ENCODE results near the gene CARD10.
"Not testable (repeated sequence)": the region's sequence is repeated elsewhere in the genome, so short reads cannot be mapped to it uniquely, and the experiment has no call there.

Gene CARD10

GRCh38 chr22:37553725-37554124 is 34.5 kb upstream of the CARD10 start:
- DNase-seq (ENCODE audit: low read depth): no peak

- DNase-seq (ENCODE audit: low read depth): no peak
These were observed 33.4 kb upstream of the CARD10 start for GRCh38 chr22:37552524-37553163.

GRCh38 chr22:37551981-37552380 is 32.8 kb upstream of the CARD10 start:
- DNase-seq (ENCODE audit: low read depth): no peak

- not testable (repeated sequence) for DNase-seq (ENCODE audit: low read depth)
These were observed 31.7 kb upstream of the CARD10 start for GRCh38 chr22:37550921-37551320.

GRCh38 chr22:37549704-37550059 is 30.5 kb upstream of the CARD10 start:
- no peak for DNase-seq (ENCODE audit: low read depth)

- no peak for DNase-seq (ENCODE audit: low read depth)
These were observed 28.1 kb upstream of the CARD10 start for GRCh38 chr22:37547251-37547741.

DNA sequence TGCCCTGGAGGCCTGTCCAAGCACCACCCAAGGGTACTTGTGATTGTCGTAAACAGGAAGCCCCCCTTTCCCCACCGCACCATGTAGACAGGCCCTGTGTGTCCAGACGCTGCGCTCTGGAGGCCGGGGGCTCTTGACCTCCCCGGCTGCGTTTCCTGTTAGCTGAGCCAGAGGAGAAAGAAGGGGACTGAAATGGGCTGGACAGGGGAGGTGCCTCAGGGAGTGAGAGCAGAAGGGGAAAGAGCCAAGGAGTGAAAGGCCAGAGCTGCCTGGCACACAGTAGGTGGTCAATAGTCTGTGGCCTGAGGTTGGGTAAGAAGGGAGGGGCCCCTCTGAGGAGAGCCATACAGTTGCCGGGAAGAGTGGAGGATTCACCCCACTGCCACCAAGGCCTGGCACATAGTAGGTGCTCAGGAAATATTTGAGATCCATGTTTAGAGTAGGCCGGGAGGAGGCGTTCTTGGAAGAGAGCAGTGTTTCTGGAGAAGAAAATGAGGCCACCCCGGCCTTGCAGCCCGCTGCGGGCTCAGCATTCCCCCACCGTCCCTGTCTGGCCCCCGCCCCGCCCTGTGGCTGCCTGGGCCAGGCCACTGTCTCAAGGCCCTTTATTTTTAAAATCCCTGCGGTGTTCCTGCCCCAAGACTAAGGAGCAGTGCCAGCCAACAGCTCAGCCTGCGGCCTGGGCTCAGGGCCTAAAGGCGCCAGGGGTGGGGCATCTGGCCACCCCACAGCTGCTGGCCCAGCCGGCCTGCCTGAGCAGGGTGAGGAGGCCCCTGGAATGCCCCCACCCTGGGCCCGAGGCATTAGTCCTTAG is 27.4 kb upstream of the CARD10 start:
- no peak for DNase-seq (ENCODE audit: low read depth)

DNA sequence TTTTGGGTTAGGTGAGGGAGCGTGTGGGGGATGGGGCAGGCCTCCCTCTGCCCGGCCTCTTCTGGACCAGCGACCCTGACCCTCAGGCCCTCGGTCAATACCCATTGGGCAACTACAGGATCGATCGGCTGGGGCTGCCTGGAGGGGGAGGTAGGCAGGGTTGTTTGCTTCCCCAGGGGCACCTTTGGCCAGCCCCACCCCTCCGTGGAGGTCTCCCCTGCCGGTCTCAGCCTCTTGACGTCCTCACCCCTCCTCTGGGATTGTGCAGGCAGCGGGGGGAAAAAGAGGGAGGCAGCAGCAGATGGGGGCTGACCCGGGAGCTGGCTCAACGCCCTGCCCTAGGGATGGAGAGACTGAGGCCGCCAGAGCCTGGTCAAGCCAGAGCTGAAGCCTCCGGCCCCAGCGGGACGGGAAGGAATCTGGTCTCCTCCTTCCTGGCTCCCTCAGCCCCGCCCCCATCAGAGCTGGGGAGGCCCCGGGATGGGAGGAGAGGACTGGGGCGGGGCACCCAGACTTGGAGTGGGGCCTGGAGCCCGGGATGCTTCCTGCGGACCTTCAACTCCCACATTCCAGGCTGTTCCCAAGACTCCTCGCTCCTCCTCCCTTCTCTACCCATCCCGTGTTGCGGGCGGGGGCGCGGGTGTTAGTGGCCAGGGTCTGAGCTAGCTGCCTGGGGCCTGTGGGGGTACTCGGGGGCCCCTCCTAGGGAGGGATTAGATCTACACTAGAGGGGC is 26.7 kb upstream of the CARD10 start:
- no peak for DNase-seq (ENCODE audit: low read depth)

- DNase-seq (ENCODE audit: low read depth): peak; percentile 17
These were observed 25.9 kb upstream of the CARD10 start for GRCh38 chr22:37544955-37545702.

GRCh38 chr22:37542959-37543358 is 23.7 kb upstream of the CARD10 start:
- DNase-seq (ENCODE audit: low read depth): no peak

GRCh38 chr22:37542416-37542815 is 23.2 kb upstream of the CARD10 start:
- DNase-seq (ENCODE audit: low read depth): not testable (repeated sequence)

GRCh38 chr22:37539790-37540189 is 20.6 kb upstream of the CARD10 start:
- not testable (repeated sequence) for DNase-seq (ENCODE audit: low read depth)

DNA sequence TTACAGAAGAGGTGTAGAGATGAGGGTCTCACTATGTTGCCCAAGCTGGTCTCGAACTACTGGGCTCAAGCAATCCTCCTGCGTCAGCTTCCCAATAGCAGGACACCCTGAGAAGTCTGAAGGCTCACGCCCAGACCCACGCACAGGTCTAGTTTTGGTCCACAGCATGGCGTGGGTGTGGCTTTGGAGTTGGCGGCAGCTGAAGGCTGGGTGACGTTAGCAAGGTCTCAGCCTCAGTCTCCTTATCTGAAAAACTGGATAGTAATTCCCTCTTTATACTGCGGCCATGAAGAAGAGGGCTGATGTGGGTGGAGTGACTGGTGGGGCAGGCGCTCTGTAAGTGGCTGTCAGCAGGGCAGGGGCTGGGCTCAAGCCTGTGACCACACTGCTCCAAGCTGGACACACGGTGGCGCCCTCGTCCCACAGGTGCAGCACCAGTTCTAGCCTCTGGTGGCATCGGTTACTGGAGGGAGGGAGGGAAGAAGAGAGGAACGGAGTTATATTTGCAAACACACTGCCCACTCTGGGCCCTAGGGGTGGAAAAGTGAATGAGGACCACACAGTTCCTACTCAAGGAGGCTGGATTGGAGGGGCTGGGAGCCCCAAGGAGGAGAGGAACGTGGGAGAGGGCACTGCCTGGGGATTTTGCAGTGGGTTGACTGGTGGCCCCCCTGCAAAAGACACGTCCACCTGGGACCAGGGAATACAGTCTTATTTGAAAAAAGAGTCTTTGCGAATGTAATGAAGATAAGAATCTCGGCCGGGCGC is 19.6 kb upstream of the CARD10 start:
- DNase-seq (ENCODE audit: low read depth): peak; percentile 77

- DNase-seq (ENCODE audit: low read depth): no peak
These were observed 15.9 kb upstream of the CARD10 start for GRCh38 chr22:37535159-37535558.

- no peak for DNase-seq (ENCODE audit: low read depth)
These were observed 15.2 kb upstream of the CARD10 start for GRCh38 chr22:37534445-37534844.

DNA sequence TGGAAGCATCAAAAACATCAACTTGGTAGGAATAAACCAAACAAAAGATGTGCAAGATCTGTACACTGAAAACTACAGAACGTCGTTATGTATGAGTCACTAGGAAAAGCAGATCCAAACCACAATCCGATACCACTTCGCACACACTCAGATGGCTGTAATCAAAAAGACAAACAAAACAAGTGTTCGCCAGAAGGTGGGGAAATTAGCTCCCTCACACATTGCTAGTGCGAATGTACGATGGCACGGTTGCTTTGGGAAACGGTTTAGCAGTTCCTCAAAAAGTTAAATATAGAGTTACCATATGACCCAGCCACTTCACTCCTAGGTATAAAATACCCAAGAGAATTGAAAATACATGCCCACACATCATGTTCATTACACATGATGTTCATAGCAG is 14.8 kb upstream of the CARD10 start:
- DNase-seq (ENCODE audit: low read depth): no peak

DNA sequence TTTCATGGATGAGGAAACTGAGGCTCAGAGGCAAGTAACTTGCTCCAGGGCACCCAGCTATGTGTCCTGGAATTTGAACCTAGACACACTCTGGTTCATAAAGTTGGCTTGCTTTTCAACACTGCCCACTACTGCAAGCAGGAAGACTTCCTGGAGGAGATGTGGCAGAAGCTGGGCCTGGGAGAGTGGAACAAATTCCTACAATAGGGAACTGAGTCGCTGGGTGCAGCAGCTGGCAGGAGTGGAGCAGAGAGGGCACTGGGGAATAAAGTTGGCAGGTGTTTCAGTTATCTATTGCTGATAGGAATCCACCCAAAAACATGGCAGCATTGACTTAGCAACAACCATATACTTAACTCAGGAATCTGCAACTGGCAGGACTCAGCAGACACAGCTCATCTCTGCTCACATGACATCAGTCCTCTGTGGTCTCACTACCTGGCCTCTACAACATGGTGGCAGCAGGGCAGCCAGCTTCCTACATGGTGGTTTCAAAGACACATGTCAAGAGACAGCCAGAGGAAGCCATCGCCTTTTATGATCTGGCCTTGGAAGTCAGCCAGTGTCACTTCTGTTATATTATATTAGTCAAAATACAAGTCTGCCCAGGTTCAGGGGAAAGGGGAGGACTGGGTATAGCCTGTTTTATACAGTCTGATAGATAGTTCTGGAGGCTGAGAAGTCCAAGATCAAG is 10.6 kb upstream of the CARD10 start:
- no peak for DNase-seq (ENCODE audit: low read depth)

DNA sequence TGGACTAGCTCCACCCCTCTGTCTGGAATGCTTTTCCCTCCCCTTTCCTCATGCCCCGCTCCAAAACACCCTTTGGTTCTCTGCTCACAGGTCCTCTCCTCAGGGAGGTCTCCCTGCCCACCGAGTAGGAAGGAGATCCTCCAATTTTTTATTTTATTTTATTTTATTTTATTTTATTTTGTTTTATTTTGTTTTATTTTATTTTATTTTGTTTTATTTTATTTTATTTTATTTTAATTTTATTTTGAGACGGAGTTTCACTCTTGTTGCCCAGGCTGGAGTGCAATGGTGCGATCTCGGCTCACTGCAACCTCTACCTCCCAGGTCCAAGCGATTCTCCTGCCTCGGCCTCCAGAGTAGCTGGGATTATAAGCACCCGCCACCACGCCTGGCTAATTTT is 8.7 kb upstream of the CARD10 start:
- DNase-seq (ENCODE audit: low read depth): not testable (repeated sequence)

DNA sequence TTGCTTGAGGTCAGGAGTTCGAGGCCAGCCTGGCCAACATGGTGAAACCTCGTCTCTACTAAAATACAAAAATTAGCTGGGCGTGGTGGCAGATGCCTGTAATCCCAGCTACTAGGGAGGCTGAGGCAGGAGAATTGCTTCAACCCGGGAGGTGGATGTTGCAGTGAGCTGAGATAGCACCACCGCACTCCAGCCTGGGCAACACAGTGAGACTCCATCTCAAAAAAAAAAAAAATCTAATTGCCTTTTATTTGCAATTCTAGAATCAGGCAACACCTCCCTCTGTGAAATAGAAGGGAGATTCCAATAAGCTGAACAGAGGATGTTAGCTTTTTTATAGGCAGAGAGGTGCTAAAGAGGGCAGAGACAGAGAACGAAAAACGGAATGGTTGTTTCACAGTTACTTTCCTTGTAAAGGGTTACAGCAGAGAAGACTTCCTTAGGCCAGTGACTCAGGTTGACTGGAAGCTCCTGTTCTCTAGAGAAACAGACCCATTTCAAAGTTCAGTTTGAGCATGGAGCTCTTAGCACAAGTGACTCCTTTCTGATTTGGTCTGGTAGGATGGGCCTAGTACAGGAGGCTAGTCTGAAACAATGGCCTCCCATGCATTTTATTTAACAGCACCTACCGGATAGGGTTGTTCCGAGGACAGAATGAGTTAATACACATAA is 8.0 kb upstream of the CARD10 start:
- not testable (repeated sequence) for DNase-seq (ENCODE audit: low read depth)

GRCh38 chr22:37526376-37526775 is 7.2 kb upstream of the CARD10 start:
- DNase-seq (ENCODE audit: low read depth): no peak

Data from stimulated activated CD8-positive, alpha-beta memory T cell treated with anti-CD3 and anti-CD28 coated beads, Interleukin-15, amount 100 ng/mL, for 1 hour (primary cell).